Superior temporal gyrus (tissue), 1 donor: ENCODE data around the gene CMTM3.
A peak's percentile ranks its signal among the peaks of the same experiment; 100 is the strongest.

Experiments used
- DNase-seq: peaks from one replicate; pipeline ENCODE4 v3.0.0-alpha.2; 2016; ENCODE audit errors: extremely low spot score

Gene CMTM3

DNA sequence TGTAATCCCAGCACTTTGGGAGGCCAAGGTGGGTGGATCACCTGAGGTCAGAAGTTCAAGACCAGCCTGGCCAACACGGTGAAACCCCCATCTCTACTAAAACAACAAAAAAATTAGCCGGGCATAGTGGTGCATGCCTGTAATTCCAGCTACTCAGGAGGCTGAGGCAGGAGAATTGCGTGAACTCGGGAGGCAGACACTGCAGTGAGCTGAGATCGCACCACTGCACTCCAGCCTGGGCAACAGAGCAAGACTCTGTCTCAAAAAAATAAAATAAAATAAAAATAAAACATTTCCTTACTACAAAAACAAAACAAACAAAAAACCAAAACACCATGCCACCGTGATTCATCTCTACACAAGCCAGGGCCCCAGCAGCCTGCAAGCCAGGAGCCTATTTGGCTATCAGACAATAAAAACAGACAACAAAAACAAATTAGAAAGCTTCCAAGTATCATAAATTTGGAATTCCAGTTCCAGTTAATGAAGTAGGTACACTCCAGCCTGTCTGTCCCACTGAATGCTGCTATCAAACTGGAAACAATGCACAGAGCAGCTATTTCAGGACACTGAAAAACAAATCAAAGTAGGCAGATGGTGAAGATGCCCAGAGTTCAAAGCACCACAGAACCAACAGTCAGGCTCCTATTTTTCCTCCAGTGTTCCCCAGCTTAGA lies 57.3 kb downstream of the CMTM3 start:
- peak; percentile 61 for DNase-seq

DNA sequence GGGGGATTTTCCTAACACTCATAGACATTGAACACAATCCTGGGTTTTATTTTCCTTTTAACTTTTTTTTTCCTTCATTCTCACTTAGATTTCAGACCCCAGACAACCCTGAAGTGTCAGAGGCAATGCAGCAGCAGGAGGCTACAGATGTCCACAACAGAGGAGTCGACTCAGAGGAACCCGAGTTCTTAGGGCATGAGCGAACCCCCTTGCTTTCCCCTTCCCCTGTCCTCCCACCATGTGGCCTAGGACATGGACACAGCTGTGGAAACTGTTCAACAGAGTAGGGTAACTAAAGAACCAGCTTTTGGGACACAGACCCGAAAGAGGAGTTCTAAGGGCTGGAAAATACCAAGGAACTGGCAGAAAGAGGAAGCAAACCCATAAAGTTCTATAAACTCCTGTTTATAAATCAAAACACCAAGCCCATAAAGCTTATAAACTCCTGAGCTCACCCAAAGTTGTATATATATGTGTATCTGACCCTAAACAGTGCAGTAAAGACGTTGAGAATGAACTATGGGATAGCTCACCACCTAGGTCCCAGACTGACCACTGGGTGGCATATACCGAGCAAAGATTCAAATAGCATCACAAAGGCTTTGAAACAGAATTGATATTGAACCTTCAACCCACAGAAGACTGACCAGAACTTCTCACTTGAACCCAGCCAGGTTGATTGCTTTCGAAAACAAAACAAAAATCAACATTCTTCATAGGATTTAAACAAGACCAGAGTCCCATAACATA lies 58.1 kb downstream of the CMTM3 start:
- peak; percentile 83 for DNase-seq
